ENCODE results near the gene DYSF. TPM values are rescaled to one million over a fixed set of nuclear protein-coding genes. Genes with fewer than 3 reads are reported as not detected.

DYSF gene
- total RNA-seq, 2 donors from 2014 or later, result 0.77 to 1.6 TPM

DNA sequence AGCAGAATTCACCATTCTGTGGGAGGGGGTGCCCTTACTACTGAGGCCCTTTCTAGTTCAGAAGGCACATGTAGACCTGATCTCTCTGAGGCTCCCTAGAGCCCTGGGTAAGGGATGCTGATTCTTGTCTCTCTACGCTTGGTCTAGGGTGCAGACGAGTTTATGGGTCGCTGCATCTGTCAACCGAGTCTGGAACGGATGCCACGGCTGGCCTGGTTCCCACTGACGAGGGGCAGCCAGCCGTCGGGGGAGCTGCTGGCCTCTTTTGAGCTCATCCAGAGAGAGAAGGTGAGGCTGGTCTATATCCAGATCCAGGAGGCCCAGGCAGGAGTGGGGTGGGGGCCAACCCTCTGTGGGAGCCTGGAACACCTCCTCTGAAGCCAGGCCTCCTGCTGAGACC lies 147.2 kb downstream of the DYSF start:
- Mint-ChIP-seq H3K36me3 (ENCODE audit: insufficient read depth in 2 of 2) (no peaks in the 10 kb centered on the region), H3K27ac (no peak overlapping the region), H3K4me3 (no peak overlapping the region), H3K4me1 (ENCODE audit: low read depth) (peaks cover 12% of the 10 kb centered on the region), H3K27me3 (ENCODE audit: low read depth) (peaks cover 34% of the 10 kb centered on the region), H3K9me3 (no peaks in the 10 kb centered on the region)
- ATAC-seq (replicated peaks in 1 of 2) (no peak), DNase-seq (no peak)

- H3K9me3 Mint-ChIP-seq, result no peaks in the 10 kb centered on the region
- ATAC-seq (replicated peaks in 1 of 2) (no peak), DNase-seq (no peak)
- peaks cover 34% of the 10 kb centered on the region for H3K27me3 Mint-ChIP-seq (ENCODE audit: low read depth)
- no peak overlapping the region for H3K27ac Mint-ChIP-seq
- no peak overlapping the region for H3K4me3 Mint-ChIP-seq
- H3K4me1 Mint-ChIP-seq (ENCODE audit: low read depth), result peaks cover 12% of the 10 kb centered on the region
- H3K36me3 Mint-ChIP-seq (ENCODE audit: insufficient read depth in 2 of 2), result no peaks in the 10 kb centered on the region
Measured at GRCh38 chr2:71601136-71602114, 148.1 kb downstream of the DYSF start.

- Mint-ChIP-seq H3K9me3 (no peaks in the 10 kb centered on the region), H3K27me3 (ENCODE audit: low read depth) (peaks cover 34% of the 10 kb centered on the region), H3K4me3 (no peak overlapping the region), H3K4me1 (ENCODE audit: low read depth) (peaks cover 12% of the 10 kb centered on the region), H3K27ac (no peak overlapping the region), H3K36me3 (ENCODE audit: insufficient read depth in 2 of 2) (no peaks in the 10 kb centered on the region)
- no peak for DNase-seq
- ATAC-seq (replicated peaks in 1 of 2), result no peak
Measured at GRCh38 chr2:71602115-71602495, 148.7 kb downstream of the DYSF start.

DNA sequence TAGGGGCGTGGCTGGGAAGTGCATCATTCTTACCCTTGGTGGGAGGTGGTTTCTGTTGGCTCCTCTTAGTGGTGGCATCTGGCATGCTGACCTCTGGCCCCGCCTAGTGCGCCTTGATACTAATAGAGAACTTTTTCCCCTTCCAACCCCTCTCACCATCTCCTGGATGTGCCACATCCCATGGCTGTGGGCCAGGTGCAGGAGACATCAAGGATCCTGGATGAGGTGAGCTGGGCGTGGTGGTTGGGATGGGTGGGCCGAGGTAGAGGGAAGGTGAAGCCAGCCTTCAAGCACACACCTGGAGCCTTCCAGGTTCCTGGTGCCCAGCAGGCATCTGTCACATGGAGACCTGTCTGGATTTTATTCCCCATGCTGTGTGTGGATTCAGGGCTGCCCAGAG lies 149.2 kb downstream of the DYSF start:
- no peak for ATAC-seq (replicated peaks in 1 of 2)
- H3K4me1 Mint-ChIP-seq (ENCODE audit: low read depth), result peaks cover 12% of the 10 kb centered on the region
- no peaks in the 10 kb centered on the region for H3K36me3 Mint-ChIP-seq (ENCODE audit: insufficient read depth in 2 of 2)
- H3K27ac Mint-ChIP-seq, result no peak overlapping the region
- DNase-seq, result no peak
- no peak overlapping the region for H3K4me3 Mint-ChIP-seq
- H3K9me3 Mint-ChIP-seq, result no peaks in the 10 kb centered on the region
- H3K27me3 Mint-ChIP-seq (ENCODE audit: low read depth), result peaks cover 34% of the 10 kb centered on the region

- no peaks in the 10 kb centered on the region for H3K36me3 Mint-ChIP-seq (ENCODE audit: insufficient read depth in 2 of 2)
- ATAC-seq (replicated peaks in 1 of 2) (no peak), DNase-seq (no peak)
- H3K4me1 Mint-ChIP-seq (ENCODE audit: low read depth), result peaks cover 12% of the 10 kb centered on the region
- no peak overlapping the region for H3K27ac Mint-ChIP-seq
- H3K4me3 Mint-ChIP-seq, result no peak overlapping the region
- H3K27me3 Mint-ChIP-seq (ENCODE audit: low read depth), result peaks cover 34% of the 10 kb centered on the region
- H3K9me3 Mint-ChIP-seq, result no peaks in the 10 kb centered on the region
Measured at GRCh38 chr2:71603311-71603811, 150.0 kb downstream of the DYSF start.

- Mint-ChIP-seq H3K4me1 (ENCODE audit: low read depth) (peaks cover 12% of the 10 kb centered on the region), H3K36me3 (ENCODE audit: insufficient read depth in 2 of 2) (no peaks in the 10 kb centered on the region), H3K4me3 (no peak overlapping the region), H3K9me3 (no peaks in the 10 kb centered on the region), H3K27me3 (ENCODE audit: low read depth) (peaks cover 34% of the 10 kb centered on the region), H3K27ac (no peak overlapping the region)
- DNase-seq (no peak), ATAC-seq (replicated peaks in 1 of 2) (no peak)
Measured at GRCh38 chr2:71603851-71604725, 150.7 kb downstream of the DYSF start.

DNA sequence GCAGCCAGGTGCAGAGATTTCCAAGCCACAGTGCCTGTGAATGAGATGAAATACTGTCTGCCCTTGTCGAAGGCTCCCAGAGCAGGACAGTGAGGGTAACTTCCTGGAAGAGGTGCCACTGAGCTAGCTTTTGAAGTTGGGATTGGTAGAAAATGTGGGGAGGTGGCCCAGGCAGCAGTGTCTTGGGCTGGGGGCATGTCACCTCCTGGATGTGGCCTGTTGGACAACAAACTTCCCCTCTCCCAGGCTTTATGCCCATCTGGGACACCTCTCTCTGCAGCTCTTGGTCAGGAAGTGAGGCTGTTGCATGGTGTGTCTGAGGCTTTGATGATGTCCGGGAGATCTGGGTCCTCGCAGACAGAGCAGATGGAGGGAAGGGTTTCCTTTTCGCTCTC lies 151.4 kb downstream of the DYSF start:
- Mint-ChIP-seq H3K4me1 (ENCODE audit: low read depth) (peaks cover 12% of the 10 kb centered on the region), H3K36me3 (ENCODE audit: insufficient read depth in 2 of 2) (no peaks in the 10 kb centered on the region), H3K9me3 (no peaks in the 10 kb centered on the region), H3K27ac (no peak overlapping the region), H3K4me3 (no peak overlapping the region), H3K27me3 (ENCODE audit: low read depth) (peaks cover 34% of the 10 kb centered on the region)
- DNase-seq (no peak), ATAC-seq (replicated peaks in 1 of 2) (no peak)

DNA sequence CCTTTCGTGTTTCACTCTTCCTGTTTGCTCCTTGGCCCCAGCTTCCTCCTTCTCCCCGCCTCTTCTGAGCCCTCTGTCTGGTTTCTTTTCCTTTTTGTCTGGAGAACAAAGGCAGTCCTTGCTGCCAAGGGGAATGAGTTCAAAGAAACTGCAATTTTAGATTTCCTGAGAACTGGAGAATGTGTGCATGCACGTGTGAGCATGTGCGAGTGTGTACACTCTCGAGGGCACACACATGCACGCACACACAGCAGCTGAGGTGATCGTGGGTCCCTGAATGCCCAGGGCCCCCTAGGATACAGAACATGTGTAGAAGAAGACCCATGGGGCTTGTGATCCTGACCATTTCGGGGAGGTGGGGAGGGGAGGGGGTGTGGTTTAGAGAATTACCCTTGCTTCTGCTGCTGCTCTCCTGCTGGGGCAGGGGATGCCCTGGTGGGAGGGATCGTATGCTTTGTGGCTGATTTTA lies 151.8 kb downstream of the DYSF start:
- no peaks in the 10 kb centered on the region for H3K9me3 Mint-ChIP-seq

DNA sequence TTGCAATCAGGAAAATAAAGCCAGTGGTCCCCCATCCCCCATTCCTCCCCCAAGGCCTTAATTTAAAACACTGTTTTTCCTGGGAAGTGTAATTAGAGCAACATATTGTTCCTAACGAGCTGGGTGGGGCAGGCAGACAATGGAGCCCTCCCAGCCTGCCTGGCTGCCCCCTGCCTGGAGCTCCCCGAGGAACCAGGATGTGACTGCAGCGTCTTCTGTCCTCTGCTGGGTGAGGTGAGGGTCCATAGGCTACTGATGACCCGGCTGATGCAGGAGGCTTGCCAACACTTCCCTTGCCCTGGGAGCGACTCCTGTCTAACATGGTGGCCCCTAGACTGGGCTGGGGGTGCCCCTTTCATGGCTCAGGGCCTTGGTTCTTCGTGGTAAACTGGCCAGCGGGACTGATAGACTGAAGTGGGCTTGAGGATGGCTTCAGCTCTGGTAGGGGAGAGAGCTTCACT lies 152.4 kb downstream of the DYSF start:
- Mint-ChIP-seq H3K36me3 (ENCODE audit: insufficient read depth in 2 of 2) (no peaks in the 10 kb centered on the region), H3K9me3 (no peaks in the 10 kb centered on the region)
- DNase-seq, result no peak

More for the DNA sequence above, 151.8 kb downstream of the DYSF start:
- H3K36me3 Mint-ChIP-seq (ENCODE audit: insufficient read depth in 2 of 2), result no peaks in the 10 kb centered on the region
- DNase-seq (no peak), ATAC-seq (replicated peaks in 1 of 2) (no peak)
- peaks cover 12% of the 10 kb centered on the region for H3K4me1 Mint-ChIP-seq (ENCODE audit: low read depth)
- H3K4me3 Mint-ChIP-seq, result no peak overlapping the region
- peaks cover 34% of the 10 kb centered on the region for H3K27me3 Mint-ChIP-seq (ENCODE audit: low read depth)
- no peak overlapping the region for H3K27ac Mint-ChIP-seq

DNA sequence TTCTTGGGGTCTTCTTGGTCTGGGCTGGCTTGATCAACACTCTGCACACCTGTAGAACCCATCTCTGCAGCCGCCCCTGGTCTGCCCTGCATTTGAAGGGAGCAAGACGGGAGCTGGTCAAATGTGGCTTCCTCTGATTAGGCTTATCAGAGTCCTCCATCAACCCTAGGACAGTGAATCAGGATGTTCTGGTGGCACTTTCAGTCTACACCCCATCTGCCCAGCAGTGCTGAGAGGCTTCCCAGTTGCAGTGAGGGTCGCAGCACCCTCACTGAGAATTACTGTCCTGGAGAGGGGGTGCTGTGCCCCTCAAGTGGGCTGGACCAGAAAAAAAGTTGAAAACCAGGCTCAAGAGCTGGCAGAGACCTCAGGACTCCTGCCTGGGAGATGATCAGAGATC lies 152.9 kb downstream of the DYSF start:
- Mint-ChIP-seq H3K9me3 (no peaks in the 10 kb centered on the region), H3K27ac (no peak overlapping the region), H3K4me3 (no peak overlapping the region), H3K27me3 (ENCODE audit: low read depth) (peaks cover 32% of the 10 kb centered on the region), H3K4me1 (ENCODE audit: low read depth) (peaks cover 12% of the 10 kb centered on the region), H3K36me3 (ENCODE audit: insufficient read depth in 2 of 2) (no peaks in the 10 kb centered on the region)
- DNase-seq, result no peak
- ATAC-seq (replicated peaks in 1 of 2), result no peak

More for the DNA sequence above, 152.4 kb downstream of the DYSF start:
- H3K27ac Mint-ChIP-seq, result no peak overlapping the region
- no peak overlapping the region for H3K4me3 Mint-ChIP-seq
- peaks cover 12% of the 10 kb centered on the region for H3K4me1 Mint-ChIP-seq (ENCODE audit: low read depth)
- no peak for ATAC-seq (replicated peaks in 1 of 2)
- peaks cover 34% of the 10 kb centered on the region for H3K27me3 Mint-ChIP-seq (ENCODE audit: low read depth)

GRCh38 chr2:71607151-71607889 lies 154.0 kb downstream of the DYSF start:
- DNase-seq, result no peak
- H3K36me3 Mint-ChIP-seq (ENCODE audit: insufficient read depth in 2 of 2), result no peaks in the 10 kb centered on the region

GRCh38 chr2:71608034-71608433 lies 154.7 kb downstream of the DYSF start:
- H3K4me1 Mint-ChIP-seq (ENCODE audit: low read depth), result peaks cover 10% of the 10 kb centered on the region
- DNase-seq, result no peak
- H3K36me3 Mint-ChIP-seq (ENCODE audit: insufficient read depth in 2 of 2), result no peaks in the 10 kb centered on the region
- no peak overlapping the region for H3K27ac Mint-ChIP-seq
- ATAC-seq (replicated peaks in 1 of 2), result no peak
- no peak overlapping the region for H3K4me3 Mint-ChIP-seq
- H3K9me3 Mint-ChIP-seq, result no peaks in the 10 kb centered on the region
- peaks cover 16% of the 10 kb centered on the region for H3K27me3 Mint-ChIP-seq (ENCODE audit: low read depth)

More at GRCh38 chr2:71607151-71607889, 154.0 kb downstream of the DYSF start:
- Mint-ChIP-seq H3K27me3 (ENCODE audit: low read depth) (peaks cover 21% of the 10 kb centered on the region), H3K4me3 (no peak overlapping the region), H3K4me1 (ENCODE audit: low read depth) (peaks cover 12% of the 10 kb centered on the region), H3K27ac (no peak overlapping the region), H3K9me3 (no peaks in the 10 kb centered on the region)
- ATAC-seq (replicated peaks in 1 of 2), result no peak
